ENCODE measurements around the gene CCSER1.
"Not testable (repeated sequence)": the region's sequence is repeated elsewhere in the genome, so short reads cannot be mapped to it uniquely, and the experiment has no call there.

Gene CCSER1

DNA sequence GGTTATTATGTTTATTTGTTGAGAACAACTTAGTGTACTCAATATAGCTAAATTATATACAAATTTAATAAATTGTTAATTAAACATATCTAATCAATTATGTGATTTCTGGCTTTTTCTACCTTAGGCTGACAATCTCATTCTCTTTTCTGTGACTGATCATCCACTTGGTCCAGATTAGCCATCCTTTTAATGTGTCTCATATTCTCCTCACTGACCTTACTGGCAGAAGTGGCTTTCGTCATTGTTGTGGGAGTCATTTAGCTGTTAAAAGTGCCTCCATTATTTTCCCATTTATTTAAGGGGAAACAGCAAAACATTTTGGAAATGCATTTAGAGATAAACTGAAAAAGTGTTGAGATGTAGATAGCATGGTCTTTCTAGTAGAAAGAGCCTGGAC lies 172.2 kb downstream of the CCSER1 start:
- no peak for DNase-seq (ENCODE audit: low read depth)

DNA sequence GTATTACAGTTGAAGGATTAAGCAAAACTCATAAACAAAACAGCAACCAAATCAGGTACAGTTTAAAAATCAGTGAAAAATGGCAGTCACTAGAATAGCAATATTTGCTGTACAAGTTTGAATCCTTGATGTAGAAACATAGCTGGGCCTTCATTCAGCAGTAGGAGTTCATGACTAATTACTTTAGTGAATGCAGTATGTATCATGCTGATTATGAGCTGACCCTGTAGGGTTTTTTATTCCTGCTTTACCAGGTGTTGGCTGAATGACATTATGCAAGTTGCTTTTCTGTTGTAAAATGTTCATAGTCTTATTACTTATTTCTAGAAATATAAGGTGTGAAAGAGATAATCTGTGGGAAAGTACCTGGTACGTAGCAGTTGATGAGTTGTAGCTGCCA lies 179.6 kb downstream of the CCSER1 start:
- no peak for DNase-seq (ENCODE audit: low read depth)

- DNase-seq (ENCODE audit: low read depth), result not testable (repeated sequence)
Measured at GRCh38 chr4:90317140-90317539, 189.9 kb downstream of the CCSER1 start.

DNA sequence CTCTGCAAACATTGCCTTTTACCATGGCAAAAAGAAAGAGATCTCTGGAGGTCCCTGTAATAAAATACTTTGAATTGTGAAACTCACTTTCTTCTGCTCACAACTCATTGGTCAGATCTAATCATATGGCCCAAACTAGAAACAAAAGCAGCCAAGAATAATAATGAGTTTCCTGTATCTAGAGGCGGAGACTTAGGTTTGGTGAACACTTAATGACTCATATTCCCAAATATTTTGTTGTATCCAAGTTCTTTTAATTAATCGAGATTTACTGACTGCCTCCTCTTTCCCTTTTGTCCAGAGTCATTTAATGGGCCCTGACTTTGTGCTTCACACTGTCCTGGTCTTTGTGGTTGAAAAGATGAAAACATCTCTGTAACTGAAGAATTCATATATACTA lies 190.6 kb downstream of the CCSER1 start:
- DNase-seq (ENCODE audit: low read depth), result no peak

- no peak for DNase-seq (ENCODE audit: low read depth)
Measured at GRCh38 chr4:90318193-90318592, 191.0 kb downstream of the CCSER1 start.

GRCh38 chr4:90328558-90328957 lies 201.4 kb downstream of the CCSER1 start:
- no peak for DNase-seq (ENCODE audit: low read depth)

- DNase-seq (ENCODE audit: low read depth), result no peak
Measured at GRCh38 chr4:90330546-90330945, 203.4 kb downstream of the CCSER1 start.

DNA sequence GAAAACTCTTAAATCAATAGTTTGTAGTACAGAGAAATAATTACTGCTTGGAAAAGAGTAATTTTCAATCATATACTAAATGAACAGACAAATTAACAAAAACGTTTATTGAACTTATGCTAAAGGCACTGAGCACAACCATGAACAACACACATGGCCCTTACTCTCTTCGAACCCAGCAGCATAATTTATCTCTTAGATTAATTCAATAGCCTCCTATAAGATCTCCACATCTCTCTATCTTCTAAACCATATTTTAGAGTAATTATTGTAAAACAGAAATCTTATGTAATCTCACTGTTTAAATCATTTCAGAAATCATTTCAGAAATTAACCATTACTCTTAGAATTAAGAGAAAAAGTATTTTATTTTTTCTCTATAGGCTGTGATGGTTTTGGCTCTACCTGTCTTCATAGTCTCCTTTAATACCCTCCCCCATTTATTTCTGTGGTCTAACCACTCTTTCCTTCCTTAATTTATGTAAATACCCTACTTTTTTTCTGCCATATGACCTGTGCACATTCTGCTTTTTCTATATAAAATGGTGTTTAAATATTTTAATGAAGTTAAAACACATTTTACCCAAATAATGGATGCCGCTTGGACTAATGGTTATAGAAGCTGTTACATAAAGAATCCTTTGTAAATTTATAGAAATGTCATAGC lies 218.5 kb downstream of the CCSER1 start:
- DNase-seq (ENCODE audit: low read depth), result no peak

GRCh38 chr4:90349636-90350035 lies 222.4 kb downstream of the CCSER1 start:
- no peak for DNase-seq (ENCODE audit: low read depth)

- no peak for DNase-seq (ENCODE audit: low read depth)
Measured at GRCh38 chr4:90357117-90357710, 230.0 kb downstream of the CCSER1 start.

DNA sequence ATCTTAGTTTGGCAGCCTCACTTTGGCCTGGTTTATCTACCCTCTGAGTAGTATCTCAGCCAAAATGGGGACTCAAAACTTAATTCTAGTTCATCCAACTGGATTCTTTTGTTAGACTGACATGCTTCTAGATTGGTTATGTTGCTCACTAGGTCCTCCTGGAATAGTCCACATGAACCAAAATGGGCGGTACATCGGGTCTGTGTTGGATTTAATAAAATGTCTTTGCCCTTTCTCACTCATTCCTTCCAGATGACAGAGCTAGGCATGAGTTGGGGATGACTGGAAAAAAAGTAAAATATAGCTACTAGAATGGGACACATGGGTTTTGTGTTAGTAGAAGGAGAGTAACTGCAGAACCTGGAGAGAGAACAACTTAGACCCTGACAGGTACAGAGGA lies 247.9 kb downstream of the CCSER1 start:
- DNase-seq (ENCODE audit: low read depth), result no peak

GRCh38 chr4:90393215-90393614 lies 266.0 kb downstream of the CCSER1 start:
- DNase-seq (ENCODE audit: low read depth), result no peak

DNA sequence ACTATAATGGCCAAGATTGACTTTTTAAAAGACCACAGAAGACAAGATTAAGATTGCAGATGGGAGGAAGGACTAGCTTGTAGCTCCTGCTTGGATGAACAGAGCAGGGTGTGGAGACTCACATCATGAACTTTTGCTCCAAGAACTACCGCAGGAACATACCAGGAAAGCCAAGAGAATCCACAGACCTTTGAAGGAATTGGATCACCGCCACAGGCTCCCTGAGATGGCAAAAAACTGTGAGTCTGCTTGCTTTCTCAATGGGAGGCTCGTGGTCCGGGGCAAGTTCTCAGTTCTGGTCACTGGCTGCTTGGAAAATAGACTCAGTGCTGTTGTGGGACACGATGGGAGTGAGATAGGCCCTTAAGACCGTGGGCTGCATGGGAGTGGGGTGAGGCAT lies 276.6 kb downstream of the CCSER1 start:
- no peak for DNase-seq (ENCODE audit: low read depth)

DNA sequence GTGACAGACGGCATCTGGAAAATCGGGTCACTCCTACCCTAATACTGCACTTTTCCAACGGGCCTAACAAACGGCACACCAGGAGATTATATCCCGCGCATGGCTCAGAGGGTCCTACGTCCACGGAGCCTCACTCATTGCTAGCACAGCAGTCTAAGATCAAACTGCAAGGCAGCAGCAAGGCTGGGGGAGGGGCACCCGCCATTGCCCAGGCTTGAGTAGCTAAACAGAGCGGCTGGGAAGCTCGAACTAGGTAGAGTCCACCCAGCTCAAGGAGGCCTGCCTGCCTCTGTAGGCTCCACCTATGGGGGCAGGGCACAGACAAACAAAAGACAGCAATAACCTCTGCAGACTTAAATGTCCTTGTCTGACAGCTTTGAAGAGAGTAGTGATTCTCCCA lies 280.7 kb downstream of the CCSER1 start:
- DNase-seq (ENCODE audit: low read depth), result not testable (repeated sequence)

DNA sequence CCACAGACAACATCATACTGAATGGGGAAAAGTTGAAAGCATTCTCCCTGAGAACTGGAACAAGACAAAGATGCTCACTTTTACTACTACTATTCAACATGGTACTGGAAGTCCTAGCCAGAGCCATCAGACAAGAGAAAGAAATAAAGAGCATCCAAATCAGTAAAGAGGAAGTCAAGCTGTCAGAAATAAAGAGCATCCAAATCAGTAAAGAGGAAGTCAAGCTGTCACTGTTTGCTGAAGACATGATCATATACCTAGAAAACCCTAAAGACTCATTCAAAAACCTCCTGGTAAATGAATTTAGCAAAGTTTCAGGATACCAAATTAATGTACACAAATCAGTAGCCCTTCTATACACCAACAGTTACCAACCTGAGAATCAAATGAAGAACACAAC lies 285.6 kb downstream of the CCSER1 start:
- not testable (repeated sequence) for DNase-seq (ENCODE audit: low read depth)

- DNase-seq (ENCODE audit: low read depth), result no peak
Measured at GRCh38 chr4:90415116-90415515, 287.9 kb downstream of the CCSER1 start.

- no peak for DNase-seq (ENCODE audit: low read depth)
Measured at GRCh38 chr4:90419124-90419711, 292.0 kb downstream of the CCSER1 start.

DNA sequence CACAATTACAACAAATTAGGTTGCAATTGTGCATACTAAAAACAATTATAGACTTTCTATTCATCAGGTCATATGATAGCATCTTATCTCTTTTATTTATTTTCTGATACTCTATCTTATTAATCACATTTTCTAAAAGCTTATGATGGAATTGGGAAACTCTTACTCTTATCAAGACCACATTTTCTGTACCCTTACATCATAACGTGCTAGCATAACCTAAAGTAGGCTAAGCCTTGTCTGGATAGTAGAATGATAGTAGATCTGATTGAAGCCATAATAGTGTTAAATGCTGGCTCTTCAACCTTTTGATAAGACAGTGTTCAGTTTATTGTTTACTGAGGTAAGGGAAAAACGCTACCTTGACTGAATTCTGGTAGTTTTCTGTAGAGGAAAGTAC lies 294.0 kb downstream of the CCSER1 start:
- no peak for DNase-seq (ENCODE audit: low read depth)

GRCh38 chr4:90425893-90426292 lies 298.7 kb downstream of the CCSER1 start:
- DNase-seq (ENCODE audit: low read depth), result no peak

DNA sequence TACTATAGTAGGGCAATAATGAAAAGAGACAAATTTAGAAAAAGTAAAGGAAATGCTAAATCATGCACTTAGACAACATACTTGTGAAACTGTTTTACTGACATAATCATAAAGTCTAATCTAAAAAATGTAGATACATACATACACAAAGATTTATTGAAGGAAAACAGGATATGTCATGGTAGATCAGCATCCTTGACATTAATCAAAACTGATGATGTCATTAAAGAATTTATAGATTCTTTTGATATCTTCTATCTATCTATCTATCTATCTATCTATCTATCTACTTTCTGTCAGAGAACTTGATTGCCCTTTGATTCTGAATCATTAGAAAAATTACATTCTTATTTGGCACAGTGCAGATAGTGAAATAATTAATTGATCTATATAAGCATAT lies 311.3 kb downstream of the CCSER1 start:
- no peak for DNase-seq (ENCODE audit: low read depth)

DNA sequence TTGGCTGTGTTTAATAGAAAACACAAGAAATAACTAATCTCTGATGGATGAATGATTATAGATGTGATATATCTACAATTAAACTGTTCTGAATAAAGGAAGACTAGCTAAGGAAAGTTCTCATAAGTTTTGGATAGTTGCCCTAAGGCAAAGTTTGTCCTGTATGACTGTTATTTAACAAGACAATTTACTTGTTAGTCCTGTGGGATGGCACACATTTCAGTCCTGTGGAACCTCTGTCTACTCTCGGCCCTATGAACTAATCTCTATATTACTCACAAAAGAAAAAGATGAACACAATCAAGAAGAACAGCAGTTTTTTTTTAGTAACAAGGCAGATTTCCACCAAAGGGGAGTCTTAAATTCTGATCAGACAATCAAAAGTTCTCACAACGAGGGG lies 314.6 kb downstream of the CCSER1 start:
- no peak for DNase-seq (ENCODE audit: low read depth)

DNA sequence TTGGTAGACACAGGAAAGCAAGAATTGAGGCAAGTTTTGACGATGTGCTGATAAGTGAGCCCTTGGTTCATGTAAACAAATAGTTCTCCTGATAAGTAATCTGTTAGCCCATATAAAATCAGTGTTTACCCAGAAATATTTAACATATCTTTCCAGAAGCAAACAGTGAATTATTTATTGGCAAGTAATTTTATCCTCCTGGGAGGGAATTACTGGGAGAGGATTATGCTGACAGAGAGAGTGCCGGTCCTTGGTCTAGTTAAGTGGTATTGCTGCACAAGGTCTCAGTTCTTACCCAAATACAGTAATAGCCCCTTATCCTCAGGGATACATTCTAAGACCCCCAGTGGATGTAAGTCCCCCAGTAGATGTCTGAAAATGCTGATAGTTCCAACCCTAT lies 315.4 kb downstream of the CCSER1 start:
- no peak for DNase-seq (ENCODE audit: low read depth)

- no peak for DNase-seq (ENCODE audit: low read depth)
Measured at GRCh38 chr4:90443231-90443630, 316.0 kb downstream of the CCSER1 start.

DNA sequence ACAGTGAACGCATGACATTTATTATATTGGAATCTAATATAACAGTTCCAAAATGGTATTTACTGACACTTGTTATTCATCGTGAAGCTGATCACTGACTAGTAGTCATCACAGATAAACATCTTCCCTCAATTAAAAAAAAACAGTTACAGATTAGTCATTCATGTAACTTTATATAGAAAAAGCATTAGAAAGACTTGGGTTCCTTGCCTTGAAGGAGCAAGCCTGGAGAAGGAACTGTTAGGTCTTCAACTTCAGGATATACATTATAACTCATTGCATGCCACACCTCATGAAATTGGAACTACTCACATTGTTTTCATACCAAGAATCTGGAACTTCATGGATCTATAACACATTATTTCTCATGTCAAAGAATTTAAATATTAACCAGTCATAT lies 317.7 kb downstream of the CCSER1 start:
- no peak for DNase-seq (ENCODE audit: low read depth)
